SIG-M5 (cell line): ENCODE measurements around the gene CCDC28A.

Experiments used
- DNase-seq: peaks from one replicate; lab custom pipeline; 2025; lab: John Stamatoyannopoulos, UW

The CCDC28A gene

DNA sequence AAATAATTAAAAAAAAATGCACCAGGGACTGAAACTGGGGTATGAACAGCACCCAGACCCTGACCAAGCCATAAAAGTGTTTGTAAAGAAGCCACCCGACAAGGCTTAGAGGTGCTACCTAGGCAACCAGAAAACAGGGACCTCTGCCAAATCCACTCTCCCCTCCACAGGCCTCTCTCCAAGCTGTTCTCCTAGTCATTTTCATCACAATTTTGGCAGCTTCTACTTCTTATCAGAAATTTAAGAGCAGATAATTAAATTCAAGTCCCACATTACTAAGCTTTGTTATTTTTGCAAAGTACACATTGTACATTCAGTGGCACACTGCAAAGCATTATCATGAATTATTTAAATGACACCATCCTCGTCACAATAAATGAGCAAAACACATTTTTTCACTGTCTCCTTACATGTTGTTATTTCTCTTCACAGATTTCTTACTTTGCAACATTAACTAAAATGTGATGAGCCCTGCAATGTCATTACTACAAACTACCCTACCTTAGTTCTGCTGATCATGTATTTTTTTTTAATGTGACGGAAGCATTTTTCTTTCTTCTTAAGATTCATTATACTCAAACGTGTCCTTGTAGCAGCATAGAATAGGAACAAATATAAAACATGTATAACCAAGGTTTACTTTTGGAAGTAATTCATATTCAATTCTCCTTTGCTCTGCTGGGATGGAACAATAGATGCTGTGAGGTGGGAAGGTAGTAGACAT is 60.4 kb downstream of the CCDC28A start:
- DNase-seq: no peak

- no peak for DNase-seq
Measured at GRCh38 chr6:138837246-138837645, 63.7 kb downstream of the CCDC28A start.
